SK-N-SH (cell line): Measurements from ENCODE around the gene SPTLC2. TPM values are rescaled to one million over a fixed set of nuclear protein-coding genes. Genes with fewer than 3 reads are reported as not detected.

ENCODE experiments used
- CTCF ChIA-PET: fragments of 300-600, 350-600 bp; formaldehyde crosslinking; extraction: SDS; loops from one replicate; lab custom pipeline; 2021; lab: Yijun Ruan, JAX
- POLR2A ChIA-PET: fragments of 350-600 bp; sonication (Branson Sonifier 250); formaldehyde crosslinking; extraction: SDS; loops from one replicate; lab custom pipeline; 2020; ENCODE audit warnings: antibody characterized with exemption, inconsistent platforms; lab: Yijun Ruan, JAX
- DNase-seq: peaks from one replicate; pipeline ENCODE4 v3.0.0; 2012
- H2AFZ ChIP-seq: fragments of 200-600 bp; sonication (generic); 2 replicates; pipeline ENCODE4 v1.8.1; 2016; ENCODE audit warnings: antibody characterized with exemption, mild to moderate bottlenecking, low read depth
- H3F3A ChIP-seq: fragments of 200-600 bp; sonication (generic); replicated peaks from 2 replicates; pipeline ENCODE3; 2016; ENCODE audit warnings: antibody characterized with exemption, mild to moderate bottlenecking; ENCODE audit not compliant: insufficient read depth
- H3K27ac ChIP-seq, 2 experiments: fragments of 200-500 bp in 1 of 2; fragments of 200-600 bp in 1 of 2; sonication (Bioruptor generic) in 1 of 2; sonication (generic), shearing (Covaris generic) in 1 of 2; 2 replicates each; pipeline versions ENCODE4 v1.5.1 to v1.6.1; 2014 to 2016; ENCODE audit warnings: low read depth in 2 of 2, inconsistent platforms in 1 of 2, low read length in 1 of 2, mild to moderate bottlenecking in 1 of 2, mixed read lengths in 1 of 2
- H3K27me3 ChIP-seq: fragments of 200-600 bp; sonication (generic), shearing (Covaris generic); 2 replicates; pipeline ENCODE4 v1.6.1; 2016; ENCODE audit warnings: mixed run types; ENCODE audit not compliant: insufficient read depth
- H3K36me3 ChIP-seq, 2 experiments: fragments of 200-500 bp in 1 of 2; fragments of 200-600 bp in 1 of 2; sonication (Bioruptor generic) in 1 of 2; sonication (generic) in 1 of 2; replicated peaks in 1 of 2; 2 replicates each; pipeline versions ENCODE3 to v1.5.1; 2014 to 2016; ENCODE audit warnings: low read length in 1 of 2, mild to moderate bottlenecking in 1 of 2; ENCODE audit not compliant: insufficient read depth in 2 of 2, control insufficient read depth in 1 of 2
- H3K4me1 ChIP-seq, 2 experiments: fragments of 200-500 bp in 1 of 2; fragments of 200-600 bp in 1 of 2; sonication (Bioruptor generic) in 1 of 2; sonication (generic), shearing (Covaris generic) in 1 of 2; 2 replicates each; pipeline versions ENCODE4 v1.5.1 to v1.6.1; 2014 to 2016; ENCODE audit warnings: low read depth in 1 of 2, low read length in 1 of 2, mixed run types in 1 of 2; ENCODE audit not compliant: insufficient read depth in 2 of 2, control insufficient read depth in 1 of 2
- H3K4me2 ChIP-seq: fragments of 200-600 bp; sonication (generic), shearing (Covaris generic); 2 replicates; pipeline ENCODE4 v1.6.1; 2017; ENCODE audit warnings: mixed run types
- H3K4me3 ChIP-seq, 2 experiments: fragments of 200-500 bp in 1 of 2; fragments of 200-600 bp in 1 of 2; sonication (Bioruptor generic) in 1 of 2; sonication (generic), shearing (Covaris generic) in 1 of 2; 2 replicates each; pipeline versions ENCODE4 v1.5.1 to v1.8.1; 2014 to 2016; ENCODE audit warnings: low read depth in 2 of 2, inconsistent platforms in 1 of 2, low read length in 1 of 2, mild to moderate bottlenecking in 1 of 2, mixed read lengths in 1 of 2, moderate library complexity in 1 of 2
- H3K79me2 ChIP-seq: fragments of 200-600 bp; sonication (generic); 2 replicates; pipeline ENCODE4 v1.8.1; 2017; ENCODE audit warnings: mild to moderate bottlenecking; ENCODE audit not compliant: insufficient read depth
- H3K9ac ChIP-seq: fragments of 200-600 bp; sonication (generic); 2 replicates; pipeline ENCODE4 v1.6.1; 2017; ENCODE audit warnings: mixed run types
- H3K9me2 ChIP-seq: fragments of 200-600 bp; sonication (generic); 2 replicates; pipeline ENCODE4 v1.6.1; 2017; ENCODE audit warnings: mixed run types
- H3K9me3 ChIP-seq: fragments of 200-600 bp; sonication (generic); 2 replicates; pipeline ENCODE4 v1.6.1; 2017; ENCODE audit warnings: mixed run types, mild to moderate bottlenecking, moderate library complexity
- H4K20me1 ChIP-seq: fragments of 200-600 bp; sonication (generic); 2 replicates; pipeline ENCODE4 v1.6.1; 2017; ENCODE audit warnings: mild to moderate bottlenecking, mixed run types; ENCODE audit not compliant: insufficient read depth
- CTCF ChIP-seq: fragments of 200-600 bp; sonication (generic); IDR thresholded peaks from 2 replicates; pipeline ENCODE4 v1.6.1; 2017; ENCODE audit warnings: antibody characterized with exemption, mild to moderate bottlenecking, moderate library complexity
- ELF1 ChIP-seq: IDR thresholded peaks from 2 replicates; pipeline ENCODE4 v1.4.0; 2012
- FOXM1 ChIP-seq: IDR thresholded peaks from 2 replicates; pipeline ENCODE4 v1.4.0; 2012; ENCODE audit warnings: low read depth, mild to moderate bottlenecking
- GATA2 ChIP-seq: sonication (generic); formaldehyde crosslinking; IDR thresholded peaks from 2 replicates; pipeline ENCODE4 v1.5.0; 2020; ENCODE audit warnings: mild to moderate bottlenecking, missing genetic modification reagents
- IRF3 ChIP-seq: fragments of 150-350 bp; IDR thresholded peaks from 2 replicates; pipeline ENCODE4 v1.6.1; 2016; ENCODE audit warnings: mild to moderate bottlenecking, low read depth, low read length
- RCOR1 ChIP-seq: fragments of 150-350 bp; IDR thresholded peaks from 2 replicates; pipeline ENCODE4 v1.6.1; 2017; ENCODE audit warnings: antibody characterized with exemption, low read length
- REST ChIP-seq: IDR thresholded peaks from 2 replicates; pipeline ENCODE4 v1.6.1; 2012; ENCODE audit warnings: mild to moderate bottlenecking, low read depth, low read length, moderate library complexity
- TAF1 ChIP-seq: IDR thresholded peaks from 2 replicates; pipeline ENCODE4 v1.6.1; 2012; ENCODE audit warnings: low read depth, mild to moderate bottlenecking, low read length, moderate library complexity, borderline replicate concordance
- TEAD4 ChIP-seq: IDR thresholded peaks from 2 replicates; pipeline ENCODE4 v1.4.0; 2012; ENCODE audit warnings: mild to moderate bottlenecking, borderline replicate concordance; ENCODE audit not compliant: insufficient read depth
- WGBS: methylation state at CpG from one replicate; pipeline ENCODE4 v1.1.6; 2017; ENCODE audit warnings: low lambda C conversion rate; 5-methylcytosine and 5-hydroxymethylcytosine counted together
- polyA plus RNA-seq, 3 experiments: library from polyadenylated mRNA; depleted of rRNA; stranded (reverse); fragments of >200 nt; gene quantifications; 2 replicates each; pipeline ENCODE4 v1.2.3, GENCODE V29; 2012

The SPTLC2 gene
- polyA plus RNA-seq, 1 of the 3 experiments (the other 2 are of a cell fraction): 10.2 TPM

GRCh38 chr14:77601846-77602619 lies 14.4 kb downstream of the SPTLC2 start:
- Histone ChIP-seq H3K27me3 (no peaks in the 10 kb centered on the region), H3K79me2 (peaks cover 100% of the 10 kb centered on the region), H3K9me3 (no peaks in the 10 kb centered on the region), H4K20me1 (peaks cover 38% of the 10 kb centered on the region), H3F3A (peaks cover 10% of the 10 kb centered on the region), H3K4me1 (peaks cover 11 to 22% of the 10 kb centered on the region in 2 experiments; a peak in 3 of 4 replicates), H3K9me2 (no peaks in the 10 kb centered on the region), H3K4me2 (no peak overlapping the region), H3K27ac (no peak overlapping the region), H2AFZ (no peak overlapping the region), H3K9ac (no peak overlapping the region), H3K4me3 (no peak overlapping the region), H3K36me3 (peaks cover 0 to 14% of the 10 kb centered on the region in 2 experiments)
- WGBS: 81% methylated on average over 12 of the region's 12 CpGs
- POLR2A ChIA-PET: no interaction called here
- TF ChIP-seq CTCF: no peak
- TF ChIP-seq RCOR1: no peak
- no peak for TF ChIP-seq IRF3
- no peak for TF ChIP-seq REST
- no peak for TF ChIP-seq TEAD4
- TF ChIP-seq FOXM1: no peak
- no peak for TF ChIP-seq TAF1
- TF ChIP-seq ELF1: no peak
- no peak for TF ChIP-seq GATA2
- DNase-seq: no peak
- CTCF ChIA-PET: interaction anchor here (1.7 to 1.8 kb wide), 2 partner anchors 15 to 20 kb away, joined by 5 to 14 read pairs; partner anchors contain the start of gene SPTLC2
